ACC112 (cell line): ENCODE results near the gene HUS1.

Experiments
- H2AFZ ChIP-seq: fragments of 200-600 bp; sonication (generic); one replicate; pipeline ENCODE4 v1.6.0; 2017; ENCODE audit warnings: antibody characterized with exemption, low read length; ENCODE audit not compliant: unreplicated experiment
- H3K27ac ChIP-seq: fragments of 200-600 bp; sonication (generic); 2 replicates; pipeline ENCODE4 v1.5.1; 2014; ENCODE audit warnings: low read depth, mild to moderate bottlenecking, antibody characterized with exemption, low read length, moderate library complexity
- H3K27me3 ChIP-seq: fragments of 200-600 bp; sonication (generic); 2 replicates; pipeline ENCODE4 v1.6.1; 2014; ENCODE audit warnings: mild to moderate bottlenecking, antibody characterized with exemption, low read length, moderate library complexity, mixed read lengths; ENCODE audit not compliant: insufficient read depth
- H3K36me3 ChIP-seq: fragments of 200-600 bp; sonication (generic); 2 replicates; pipeline ENCODE4 v1.6.1; 2016; ENCODE audit warnings: mild to moderate bottlenecking, antibody characterized with exemption, low read length, moderate library complexity, mixed read lengths; ENCODE audit not compliant: insufficient read depth
- H3K4me1 ChIP-seq: fragments of 200-600 bp; sonication (generic); one replicate; pipeline ENCODE4 v1.6.1; 2016; ENCODE audit warnings: low read length, mixed read lengths; ENCODE audit not compliant: insufficient read depth, unreplicated experiment, control insufficient read depth
- H3K4me3 ChIP-seq: fragments of 200-600 bp; sonication (generic); 2 replicates; pipeline ENCODE4 v1.5.1; 2014; ENCODE audit warnings: mild to moderate bottlenecking, low read depth, low read length
- H3K79me2 ChIP-seq: fragments of 200-600 bp; sonication (generic); one replicate; pipeline ENCODE4 v1.6.0; 2016; ENCODE audit warnings: low read length; ENCODE audit not compliant: control insufficient read depth, unreplicated experiment, insufficient read depth

The HUS1 gene

GRCh38 chr7:47956220-47956619 lies 23.2 kb downstream of the HUS1 start:
- H3K27ac ChIP-seq = no peak overlapping the region
- no peaks in the 10 kb centered on the region for H3K27me3 ChIP-seq
- H3K4me3 ChIP-seq = no peak overlapping the region
- no peaks in the 10 kb centered on the region for H3K79me2 ChIP-seq
- H3K4me1 ChIP-seq = no peaks in the 10 kb centered on the region
- no peak overlapping the region for H2AFZ ChIP-seq
- H3K36me3 ChIP-seq = peaks cover 9% of the 10 kb centered on the region; the same call in 1 of the 2 replicates

GRCh38 chr7:47954231-47954911 lies 25.0 kb downstream of the HUS1 start:
- Histone ChIP-seq H3K4me1 (no peaks in the 10 kb centered on the region), H3K27me3 (no peaks in the 10 kb centered on the region), H2AFZ (no peak overlapping the region), H3K36me3 (peaks cover 3% of the 10 kb centered on the region; the same call in 1 of the 2 replicates), H3K27ac (no peak overlapping the region), H3K79me2 (no peaks in the 10 kb centered on the region), H3K4me3 (no peak overlapping the region)

GRCh38 chr7:47953822-47954221 lies 25.6 kb downstream of the HUS1 start:
- Histone ChIP-seq H2AFZ (no peak overlapping the region), H3K27ac (no peak overlapping the region)

GRCh38 chr7:47952224-47952623 lies 27.2 kb downstream of the HUS1 start:
- no peak overlapping the region for H3K4me3 ChIP-seq
- no peak overlapping the region for H2AFZ ChIP-seq
- H3K27ac ChIP-seq = no peak overlapping the region
- H3K36me3 ChIP-seq = peaks cover 3% of the 10 kb centered on the region; the same call in 1 of the 2 replicates
- no peaks in the 10 kb centered on the region for H3K27me3 ChIP-seq
- no peaks in the 10 kb centered on the region for H3K79me2 ChIP-seq
- H3K4me1 ChIP-seq = no peaks in the 10 kb centered on the region

More at GRCh38 chr7:47953822-47954221, 25.6 kb downstream of the HUS1 start:
- no peaks in the 10 kb centered on the region for H3K79me2 ChIP-seq
- H3K27me3 ChIP-seq = no peaks in the 10 kb centered on the region
- H3K4me3 ChIP-seq = no peak overlapping the region
- H3K36me3 ChIP-seq = peaks cover 3% of the 10 kb centered on the region; the same call in 1 of the 2 replicates
- no peaks in the 10 kb centered on the region for H3K4me1 ChIP-seq

GRCh38 chr7:47951374-47951773 lies 28.0 kb downstream of the HUS1 start:
- peaks cover 3% of the 10 kb centered on the region; the same call in 1 of the 2 replicates for H3K36me3 ChIP-seq
- H3K79me2 ChIP-seq = no peaks in the 10 kb centered on the region
- no peak overlapping the region for H2AFZ ChIP-seq
- H3K4me3 ChIP-seq = no peak overlapping the region
- no peak overlapping the region for H3K27ac ChIP-seq
- H3K27me3 ChIP-seq = no peaks in the 10 kb centered on the region
- no peaks in the 10 kb centered on the region for H3K4me1 ChIP-seq

- Histone ChIP-seq H3K79me2 (no peaks in the 10 kb centered on the region), H3K27ac (no peak overlapping the region), H3K4me3 (no peak overlapping the region), H2AFZ (no peak overlapping the region), H3K27me3 (no peaks in the 10 kb centered on the region), H3K36me3 (peaks cover 3% of the 10 kb centered on the region; the same call in 1 of the 2 replicates), H3K4me1 (no peaks in the 10 kb centered on the region)
Observed at GRCh38 chr7:47950714-47951113, 28.7 kb downstream of the HUS1 start.

- H3K36me3 ChIP-seq = no peaks in the 10 kb centered on the region
- no peaks in the 10 kb centered on the region for H3K79me2 ChIP-seq
- no peaks in the 10 kb centered on the region for H3K4me1 ChIP-seq
- no peaks in the 10 kb centered on the region for H3K27me3 ChIP-seq
- no peak overlapping the region for H3K27ac ChIP-seq
- no peak overlapping the region for H3K4me3 ChIP-seq
- H2AFZ ChIP-seq = no peak overlapping the region
Observed at GRCh38 chr7:47949703-47950102, 29.7 kb downstream of the HUS1 start.

- H3K79me2 ChIP-seq = no peaks in the 10 kb centered on the region
- no peak within 1 kb of the TSS for H3K4me3 ChIP-seq
- no peak within 1 kb of the TSS for H2AFZ ChIP-seq
- no peaks in the 10 kb centered on the region for H3K36me3 ChIP-seq
- no peak within 1 kb of the TSS for H3K27ac ChIP-seq
- H3K4me1 ChIP-seq = peaks cover 7% of the 10 kb centered on the region
- H3K27me3 ChIP-seq = no peaks in the 10 kb centered on the region
Observed at GRCh38 chr7:47948141-47948790, 31.1 kb downstream of the HUS1 start, which contains the start of gene PKD1L1. TSS of gene PKD1L1 (minus strand) at chr7:47948466. CDS start at chr7:47948440, 26 bp downstream.

GRCh38 chr7:47947355-47947749 lies 32.1 kb downstream of the HUS1 start:
- H2AFZ ChIP-seq = no peak overlapping the region
- peaks cover 8% of the 10 kb centered on the region for H3K4me1 ChIP-seq
- H3K36me3 ChIP-seq = no peaks in the 10 kb centered on the region
- H3K27ac ChIP-seq = no peak overlapping the region
- no peak overlapping the region for H3K4me3 ChIP-seq
- no peaks in the 10 kb centered on the region for H3K79me2 ChIP-seq
- no peaks in the 10 kb centered on the region for H3K27me3 ChIP-seq

GRCh38 chr7:47946581-47947354 lies 32.6 kb downstream of the HUS1 start:
- Histone ChIP-seq H3K4me3 (no peak overlapping the region), H3K79me2 (no peaks in the 10 kb centered on the region), H3K36me3 (no peaks in the 10 kb centered on the region), H3K27ac (no peak overlapping the region), H3K4me1 (peaks cover 12% of the 10 kb centered on the region), H3K27me3 (no peaks in the 10 kb centered on the region), H2AFZ (no peak overlapping the region)
